ENCODE measurements around the gene SLC25A25.

The SLC25A25 gene

DNA sequence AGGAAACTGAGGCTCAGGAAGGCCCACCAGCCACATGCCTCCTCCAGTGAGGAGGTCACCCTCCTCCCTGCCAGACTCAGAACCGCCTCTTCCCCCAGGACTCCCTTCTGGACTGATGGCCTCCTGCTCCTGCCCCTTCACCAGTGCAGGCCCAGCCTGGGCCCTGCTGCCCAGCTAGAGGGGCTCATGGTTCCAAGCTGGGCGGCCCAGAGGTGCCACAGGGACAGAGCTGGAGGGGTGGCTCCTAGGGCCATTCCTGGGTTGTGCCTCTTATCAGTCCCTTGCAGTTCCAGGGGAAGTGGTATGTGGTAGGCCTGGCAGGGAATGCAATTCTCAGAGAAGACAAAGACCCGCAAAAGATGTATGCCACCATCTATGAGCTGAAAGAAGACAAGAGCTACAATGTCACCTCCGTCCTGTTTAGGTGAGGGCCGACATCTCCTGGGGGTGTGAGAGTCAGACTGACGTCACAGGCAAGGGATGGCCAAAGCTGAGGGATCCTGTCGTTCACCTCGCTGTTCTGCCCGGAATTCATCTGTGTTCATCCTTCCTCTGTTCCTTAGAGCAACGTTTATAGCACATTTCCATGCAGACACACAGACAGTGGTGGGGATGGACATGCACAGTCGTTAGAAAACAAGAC lies 82.0 kb downstream of the SLC25A25 start:
- TF ChIP-seq, protein P1, sequence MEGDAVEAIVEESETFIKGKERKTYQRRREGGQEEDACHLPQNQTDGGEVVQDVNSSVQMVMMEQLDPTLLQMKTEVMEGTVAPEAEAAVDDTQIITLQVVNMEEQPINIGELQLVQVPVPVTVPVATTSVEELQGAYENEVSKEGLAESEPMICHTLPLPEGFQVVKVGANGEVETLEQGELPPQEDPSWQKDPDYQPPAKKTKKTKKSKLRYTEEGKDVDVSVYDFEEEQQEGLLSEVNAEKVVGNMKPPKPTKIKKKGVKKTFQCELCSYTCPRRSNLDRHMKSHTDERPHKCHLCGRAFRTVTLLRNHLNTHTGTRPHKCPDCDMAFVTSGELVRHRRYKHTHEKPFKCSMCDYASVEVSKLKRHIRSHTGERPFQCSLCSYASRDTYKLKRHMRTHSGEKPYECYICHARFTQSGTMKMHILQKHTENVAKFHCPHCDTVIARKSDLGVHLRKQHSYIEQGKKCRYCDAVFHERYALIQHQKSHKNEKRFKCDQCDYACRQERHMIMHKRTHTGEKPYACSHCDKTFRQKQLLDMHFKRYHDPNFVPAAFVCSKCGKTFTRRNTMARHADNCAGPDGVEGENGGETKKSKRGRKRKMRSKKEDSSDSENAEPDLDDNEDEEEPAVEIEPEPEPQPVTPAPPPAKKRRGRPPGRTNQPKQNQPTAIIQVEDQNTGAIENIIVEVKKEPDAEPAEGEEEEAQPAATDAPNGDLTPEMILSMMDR (IDR thresholded peaks at IDR 0.05; ENCODE audit: low read depth, low read length), result no peak
- H3K4me3 ChIP-seq (ENCODE audit: low read depth, low read length), result no peak overlapping the region

DNA sequence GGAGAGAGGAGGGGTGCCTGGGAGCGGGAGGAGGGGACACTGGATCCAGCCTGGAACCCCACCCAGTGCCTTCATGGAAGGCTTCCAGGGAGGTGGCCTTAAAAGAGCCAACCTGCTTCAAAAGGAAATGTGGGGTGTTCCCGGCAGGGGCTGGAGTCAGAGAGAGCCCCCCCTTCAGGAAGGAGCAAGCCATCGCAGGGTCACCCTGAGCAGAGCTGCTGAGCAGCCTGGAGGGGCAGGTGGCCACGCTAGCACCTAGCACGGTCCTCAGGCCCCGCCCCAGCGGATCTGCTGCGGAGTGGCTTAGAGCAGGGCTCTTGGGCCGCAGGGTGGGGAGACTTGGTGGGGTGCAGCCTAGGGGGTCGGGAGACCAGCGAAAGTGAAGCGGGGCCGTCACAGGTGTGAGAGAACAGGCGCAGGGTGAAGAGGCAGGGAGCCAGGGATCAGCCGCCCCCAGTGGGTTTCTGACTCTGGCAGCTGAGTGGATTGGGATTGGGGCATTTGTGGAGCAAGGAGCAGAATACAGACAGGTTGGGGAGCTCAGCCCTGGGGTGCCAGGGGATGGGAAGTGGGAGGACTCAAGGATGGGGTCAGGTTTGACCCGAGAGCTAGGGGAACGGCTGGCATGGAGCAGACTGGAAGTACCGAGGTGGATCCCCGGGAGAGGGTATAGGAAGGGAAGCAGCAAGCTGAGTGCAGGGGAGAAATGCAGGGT lies 82.7 kb downstream of the SLC25A25 start:
- H3K4me3 ChIP-seq (ENCODE audit: low read depth, low read length), result no peak overlapping the region

DNA sequence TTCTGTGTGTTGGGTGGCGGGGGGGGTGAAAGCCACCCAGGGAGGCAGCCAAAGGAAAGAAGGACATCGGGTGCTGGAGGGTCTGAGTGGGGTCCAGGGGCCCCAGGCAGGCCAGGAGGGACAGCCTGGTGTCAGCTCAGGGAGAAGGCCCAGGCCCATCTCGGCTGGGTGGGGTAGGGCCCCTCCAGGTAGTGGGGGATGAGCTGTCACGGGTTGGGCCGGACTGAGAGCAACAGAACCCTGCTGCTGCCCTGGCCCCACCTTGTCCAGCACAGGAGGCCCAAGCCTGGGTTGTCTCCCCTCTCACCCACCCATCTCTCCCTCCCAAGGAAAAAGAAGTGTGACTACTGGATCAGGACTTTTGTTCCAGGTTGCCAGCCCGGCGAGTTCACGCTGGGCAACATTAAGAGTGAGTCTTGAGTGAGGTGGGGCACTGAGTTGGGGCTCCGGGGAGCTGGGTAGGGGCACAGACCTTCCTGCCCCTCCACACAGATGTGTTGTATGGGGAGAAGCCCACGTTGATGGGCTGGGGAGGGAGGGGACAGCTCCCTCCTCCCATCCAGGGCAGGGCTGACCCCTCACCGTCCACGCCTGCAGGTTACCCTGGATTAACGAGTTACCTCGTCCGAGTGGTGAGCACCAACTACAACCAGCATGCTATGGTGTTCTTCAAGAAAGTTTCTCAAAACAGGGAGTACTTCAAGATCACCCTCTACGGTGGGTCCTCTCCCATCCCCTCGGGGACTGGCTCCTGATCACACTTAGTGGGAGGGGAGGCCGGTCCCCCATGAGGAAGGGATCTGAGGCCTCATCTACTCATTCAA lies 83.5 kb downstream of the SLC25A25 start:
- H3K4me3 ChIP-seq (ENCODE audit: low read depth, low read length), result no peak overlapping the region
- TF ChIP-seq, protein P1 (IDR thresholded peaks at IDR 0.05; ENCODE audit: low read depth, low read length), result no peak

More for the DNA sequence above, 82.7 kb downstream of the SLC25A25 start:
- TF ChIP-seq, protein P1 (IDR thresholded peaks at IDR 0.05; ENCODE audit: low read depth, low read length), result 0 out of 2 replicates have a peak, but pooled peaks have one; percentile 10

DNA sequence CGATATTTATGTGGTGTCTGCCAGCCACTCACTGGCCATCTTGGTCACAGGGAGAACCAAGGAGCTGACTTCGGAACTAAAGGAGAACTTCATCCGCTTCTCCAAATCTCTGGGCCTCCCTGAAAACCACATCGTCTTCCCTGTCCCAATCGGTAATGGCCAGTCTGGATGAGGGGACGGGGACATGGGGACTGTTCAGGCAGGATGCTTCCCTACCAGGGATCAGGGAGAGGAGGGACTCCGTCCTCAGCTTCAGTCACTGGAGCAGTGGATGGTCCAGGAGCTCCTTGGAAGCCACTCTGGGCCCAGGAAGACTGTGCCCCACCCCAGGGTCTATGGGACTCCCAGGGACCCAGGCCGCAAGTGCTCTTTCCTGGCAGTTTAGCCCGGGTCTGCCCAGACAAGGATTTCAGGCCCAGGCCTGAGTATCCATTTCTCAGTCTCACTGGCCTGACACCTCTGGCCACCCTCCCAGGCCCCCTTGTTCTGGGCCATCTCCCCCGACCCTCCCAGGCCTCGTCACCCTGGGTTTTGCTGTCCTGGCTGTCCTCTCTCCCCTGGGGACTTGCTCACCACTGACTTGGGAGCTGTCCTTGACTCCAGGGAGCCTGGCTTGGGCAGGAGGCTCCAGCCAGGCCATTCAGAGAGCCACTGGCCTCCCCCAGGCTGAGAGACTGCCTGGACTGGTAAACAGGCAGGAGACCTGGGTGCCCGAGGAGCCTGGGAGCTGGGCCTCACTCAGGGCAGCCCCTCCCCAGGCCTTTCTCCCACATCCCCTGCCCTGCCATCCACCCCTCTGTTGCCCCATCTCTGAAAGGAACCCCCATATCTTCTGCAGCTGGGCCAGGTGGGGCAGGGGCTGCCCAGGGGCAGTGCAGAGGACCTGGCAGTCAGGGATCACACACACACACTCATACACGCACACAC lies 84.4 kb downstream of the SLC25A25 start:
- TF ChIP-seq, protein P1 (IDR thresholded peaks at IDR 0.05; ENCODE audit: low read depth, low read length), result no peak
- H3K4me3 ChIP-seq (ENCODE audit: low read depth, low read length), result no peak overlapping the region

DNA sequence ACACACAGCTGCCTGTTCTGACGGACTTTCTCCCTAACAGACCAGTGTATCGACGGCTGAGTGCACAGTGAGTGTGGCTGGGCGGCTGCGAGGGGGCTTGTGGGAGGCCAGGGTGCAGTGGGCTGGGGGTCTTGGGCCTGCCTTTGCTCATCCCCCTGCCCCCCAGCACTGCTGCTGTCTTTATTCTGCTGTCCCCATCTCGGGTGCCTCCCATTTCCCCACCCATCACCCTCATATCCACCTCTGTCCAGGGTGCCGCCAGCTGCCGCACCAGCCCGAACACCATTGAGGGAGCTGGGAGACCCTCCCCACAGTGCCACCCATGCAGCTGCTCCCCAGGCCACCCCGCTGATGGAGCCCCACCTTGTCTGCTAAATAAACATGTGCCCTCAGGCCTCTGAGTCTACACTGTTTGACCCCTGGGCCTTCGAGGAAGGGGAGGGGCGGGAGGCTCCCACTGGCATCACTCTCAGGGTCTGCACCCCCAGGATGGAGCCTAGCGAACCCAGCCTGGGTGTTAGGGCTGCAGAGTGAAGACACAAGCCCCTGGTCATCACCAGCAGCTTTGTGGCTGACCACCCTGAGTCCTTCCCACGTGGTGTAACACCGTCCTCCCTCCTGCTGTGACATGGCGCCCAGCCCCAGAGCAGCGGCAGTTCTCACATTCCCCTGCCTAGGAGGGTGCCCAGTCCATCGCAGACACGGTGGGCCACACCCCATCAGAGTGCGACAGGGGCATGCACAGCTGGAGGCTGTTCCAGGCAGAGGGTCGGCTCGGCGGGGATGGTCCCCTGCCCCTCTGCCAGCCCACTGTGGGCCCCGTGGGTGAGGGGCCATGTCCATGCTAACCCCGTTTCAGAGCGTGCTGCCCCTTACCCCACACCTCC lies 85.3 kb downstream of the SLC25A25 start:
- TF ChIP-seq, protein P1 (IDR thresholded peaks at IDR 0.05; ENCODE audit: low read depth, low read length), result no peak
- no peak overlapping the region for H3K4me3 ChIP-seq (ENCODE audit: low read depth, low read length)
